ENCODE results near the gene RNASEH1.
"Not testable (repeated sequence)": the region's sequence is repeated elsewhere in the genome, so short reads cannot be mapped to it uniquely, and the experiment has no call there.

RNASEH1 gene

DNA sequence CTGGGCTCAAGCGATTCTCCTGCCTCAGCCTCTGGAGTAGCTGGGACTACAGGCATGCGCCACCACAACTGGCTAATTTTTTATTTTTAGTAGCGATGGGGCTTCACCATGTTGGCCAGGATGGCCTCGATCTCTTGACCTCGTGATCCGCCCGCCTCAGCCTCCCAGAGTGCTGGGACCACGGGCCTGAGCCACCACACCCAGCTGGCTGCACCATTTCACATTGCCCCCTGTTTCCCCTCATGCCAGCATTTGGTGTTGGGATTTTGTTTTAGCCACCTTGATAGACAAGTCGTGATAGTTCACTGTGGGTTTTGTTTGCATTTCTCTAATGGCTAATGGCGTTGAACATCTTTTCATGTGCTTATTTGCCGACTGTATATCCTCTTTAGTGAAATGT, 31.0 kb upstream of the RNASEH1 start:
- no peak for DNase-seq

DNA sequence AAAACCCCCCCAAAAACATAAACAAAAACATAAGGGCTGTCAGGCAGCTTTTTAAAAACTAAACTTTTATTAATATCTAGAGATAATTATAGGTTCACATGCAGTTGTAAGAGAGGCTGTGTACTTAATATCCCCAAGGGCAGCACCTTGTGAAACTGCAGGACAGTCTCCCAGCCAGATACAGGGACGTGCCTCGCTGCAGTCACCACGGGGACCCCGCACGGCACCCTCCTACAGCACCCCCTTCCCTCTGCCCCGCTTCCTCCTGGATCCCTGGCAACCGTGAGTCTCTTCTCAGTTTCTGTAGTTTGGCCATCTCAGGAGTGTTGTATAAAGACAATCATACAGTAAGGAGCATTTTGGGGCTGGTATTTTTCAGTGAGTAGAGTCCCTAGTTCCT, 30.0 kb upstream of the RNASEH1 start:
- no peak for DNase-seq

DNA sequence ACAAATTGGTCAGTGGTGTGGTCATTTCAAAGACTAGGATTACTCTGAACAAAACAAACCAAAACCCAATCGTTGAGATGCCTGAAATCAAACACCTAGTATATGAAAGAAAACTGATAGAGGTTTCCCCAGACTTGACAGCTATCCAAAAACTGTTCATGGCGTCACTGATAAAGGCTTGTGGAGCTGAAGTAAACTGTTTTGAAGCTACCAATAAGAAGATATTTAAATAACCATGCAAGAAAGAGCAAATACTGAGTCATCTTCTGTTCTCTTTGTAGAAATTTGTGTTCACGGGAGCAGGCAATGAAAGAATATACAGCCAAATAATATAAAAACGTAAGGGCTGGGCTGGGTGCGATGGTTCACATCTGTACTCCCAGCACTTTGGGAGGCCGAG, 29.3 kb upstream of the RNASEH1 start:
- DNase-seq: no peak

DNA sequence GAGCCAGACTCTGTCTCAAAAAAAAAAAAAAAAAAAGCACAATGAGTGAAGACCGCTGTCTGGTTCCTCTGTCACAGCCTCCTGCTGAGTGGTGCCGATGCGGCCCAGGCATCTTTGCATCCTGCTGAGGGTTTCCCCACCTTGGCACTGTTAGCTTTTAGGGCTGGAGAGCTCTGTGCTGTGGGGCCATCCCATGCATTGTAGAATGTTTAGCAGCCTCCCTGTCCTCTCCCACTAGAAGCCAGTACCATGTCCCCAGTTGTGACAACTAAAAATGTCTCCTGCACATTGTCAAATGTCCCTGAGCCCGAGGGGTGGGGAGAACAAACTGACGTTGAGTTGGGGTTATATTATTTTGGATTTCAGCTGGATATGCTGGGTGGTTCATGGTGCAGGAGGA, 28.9 kb upstream of the RNASEH1 start:
- DNase-seq: no peak

DNA sequence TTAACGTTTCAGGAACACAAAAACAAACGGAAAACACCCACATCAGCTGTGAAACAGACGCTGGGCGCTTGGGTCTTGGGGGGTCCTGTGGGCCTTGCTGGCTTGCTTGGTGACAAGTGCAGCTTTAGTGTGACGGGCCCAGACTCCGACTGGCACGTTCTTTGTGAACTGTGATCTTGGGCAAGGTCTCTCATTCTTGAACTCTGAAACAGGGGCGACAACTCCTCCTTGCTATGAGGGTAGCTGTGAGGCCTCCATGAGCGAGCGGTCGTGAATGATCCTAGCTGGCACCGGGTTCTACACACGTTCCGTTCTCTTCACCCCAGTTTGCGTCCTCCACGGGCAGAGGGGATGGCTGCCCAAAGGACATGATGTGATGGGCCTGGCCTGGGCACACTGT, 28.1 kb upstream of the RNASEH1 start:
- DNase-seq: no peak

DNA sequence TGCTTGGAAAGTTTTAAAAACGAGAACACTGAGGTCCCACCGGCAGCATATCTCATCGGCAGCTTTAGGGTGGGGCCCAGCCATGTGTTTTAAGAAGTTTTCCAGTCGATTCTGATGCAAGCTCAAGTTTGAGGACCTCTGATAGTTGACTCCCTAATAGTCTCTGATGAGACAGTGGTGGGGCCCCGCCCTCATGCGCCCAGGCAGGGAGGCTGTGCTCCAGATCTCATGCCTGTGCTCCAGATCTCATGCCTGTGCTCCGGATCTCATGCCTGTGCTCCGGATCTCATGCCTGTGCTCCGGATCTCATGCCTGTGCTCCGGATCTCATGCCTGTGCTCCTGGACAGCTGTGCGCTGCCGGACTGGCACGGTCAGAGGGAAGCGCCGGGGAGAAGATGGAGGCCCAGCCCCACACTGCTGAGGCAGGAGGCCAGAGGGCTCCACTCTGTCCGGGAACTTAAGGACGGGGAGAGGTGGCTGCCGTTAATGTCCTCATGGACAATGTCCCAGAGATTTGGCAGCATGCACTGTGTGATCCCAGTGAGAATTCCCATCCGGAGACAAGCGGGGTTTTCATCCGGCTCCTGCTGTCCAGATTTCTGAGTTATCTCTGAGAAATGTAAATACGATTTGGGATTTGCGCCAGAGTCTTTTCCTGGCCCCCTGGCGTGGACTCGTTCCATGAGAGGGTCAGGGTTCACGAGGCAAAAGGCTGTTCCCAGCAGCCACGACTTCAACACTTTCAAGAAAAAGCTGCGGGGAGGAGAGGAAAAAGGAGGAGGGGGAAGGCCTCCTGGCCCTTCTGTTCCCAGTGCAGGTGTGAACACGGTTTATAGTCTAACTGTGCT, 27.4 kb upstream of the RNASEH1 start:
- no peak for DNase-seq

DNA sequence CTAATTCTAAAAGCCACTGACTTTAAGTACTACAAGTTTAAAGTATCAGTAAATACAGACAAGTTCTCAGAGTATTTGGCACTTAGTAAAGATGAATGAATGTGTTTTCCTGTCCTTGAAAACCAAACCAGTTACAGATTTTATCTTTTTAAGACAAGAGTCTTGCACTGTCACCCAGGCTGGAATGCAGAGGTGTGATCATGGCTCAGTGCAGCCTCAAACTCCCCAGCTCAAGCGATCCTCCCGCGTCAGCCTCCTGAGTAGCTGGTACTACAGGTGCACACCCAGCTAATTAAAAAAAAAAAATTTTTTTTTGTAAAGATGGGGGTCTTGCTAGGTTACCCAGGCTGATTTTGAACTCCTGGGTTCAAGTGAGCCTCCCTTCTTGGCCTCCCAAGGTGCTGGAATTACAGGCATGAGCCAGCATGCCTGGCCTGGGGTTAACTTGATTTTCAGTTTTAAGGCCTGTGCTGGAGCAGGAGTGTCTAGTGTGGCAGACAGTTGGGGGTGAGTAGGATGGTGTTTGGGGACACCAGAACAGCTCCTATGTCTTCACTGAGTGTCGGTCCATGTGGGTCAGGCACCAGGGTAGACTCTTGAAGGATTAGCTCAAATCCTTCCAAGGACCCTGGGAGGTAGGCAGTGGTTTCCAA, 26.6 kb upstream of the RNASEH1 start:
- no peak for DNase-seq

DNA sequence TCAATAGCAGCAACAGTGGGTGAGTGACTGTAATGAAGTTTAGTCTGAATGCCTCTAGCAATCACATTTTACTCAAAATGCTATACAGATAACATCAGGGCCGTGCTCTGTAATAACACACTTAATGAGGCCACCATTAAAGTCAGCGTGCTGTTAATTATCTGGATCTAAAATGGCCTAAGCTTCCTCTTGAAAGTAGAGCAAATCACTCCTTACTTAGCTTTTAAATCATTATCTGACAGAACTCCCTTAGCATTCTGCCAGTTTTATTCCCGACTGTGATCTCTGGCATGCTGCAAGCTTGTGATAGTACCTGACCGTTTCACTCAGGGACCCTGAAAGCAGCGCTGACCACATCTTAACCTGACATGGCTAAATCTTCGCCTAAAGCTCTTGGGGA, 25.9 kb upstream of the RNASEH1 start:
- no peak for DNase-seq

DNA sequence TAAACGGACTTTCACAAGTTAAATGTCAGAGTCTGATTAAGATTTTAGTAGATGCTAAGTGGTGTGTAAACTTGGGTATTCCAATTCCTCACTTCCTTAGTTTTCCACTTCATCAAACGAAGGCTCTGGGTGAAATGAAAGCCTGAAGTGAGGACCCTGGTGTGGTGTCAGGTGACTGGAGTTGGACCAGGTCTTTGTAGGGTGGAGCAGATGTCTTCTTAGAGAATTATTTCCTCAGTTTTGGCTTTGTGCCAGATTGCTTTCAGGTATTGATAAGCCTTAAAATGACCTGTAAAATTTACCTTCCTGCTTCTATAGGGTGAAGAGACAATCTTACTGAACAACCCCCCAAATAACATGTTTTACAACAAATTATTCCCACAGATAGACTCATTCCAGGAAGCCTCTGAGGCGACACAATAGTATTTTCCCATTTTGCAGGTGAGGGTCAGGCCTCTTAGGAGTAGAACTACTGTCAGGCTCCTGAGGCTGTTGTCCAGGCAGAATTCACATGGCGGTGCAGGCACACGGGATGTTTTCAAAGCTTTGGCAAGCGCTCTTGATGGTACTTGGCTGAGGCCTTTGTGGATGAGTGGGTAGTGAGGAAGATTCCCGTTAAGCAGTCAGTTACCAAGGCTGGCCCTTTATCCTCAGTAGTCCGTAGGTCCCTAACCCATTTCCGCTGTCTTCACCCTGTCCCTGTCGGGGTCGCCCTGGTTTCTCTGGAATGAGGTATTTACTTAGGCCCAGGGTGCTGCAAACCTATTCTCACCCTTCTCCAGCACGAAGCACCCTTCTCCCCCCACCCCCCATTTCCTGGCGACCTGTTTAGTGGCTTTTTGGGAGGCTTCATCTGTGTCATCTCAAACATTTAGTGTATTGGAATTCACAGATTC, 23.5 kb upstream of the RNASEH1 start:
- DNase-seq: no peak

DNA sequence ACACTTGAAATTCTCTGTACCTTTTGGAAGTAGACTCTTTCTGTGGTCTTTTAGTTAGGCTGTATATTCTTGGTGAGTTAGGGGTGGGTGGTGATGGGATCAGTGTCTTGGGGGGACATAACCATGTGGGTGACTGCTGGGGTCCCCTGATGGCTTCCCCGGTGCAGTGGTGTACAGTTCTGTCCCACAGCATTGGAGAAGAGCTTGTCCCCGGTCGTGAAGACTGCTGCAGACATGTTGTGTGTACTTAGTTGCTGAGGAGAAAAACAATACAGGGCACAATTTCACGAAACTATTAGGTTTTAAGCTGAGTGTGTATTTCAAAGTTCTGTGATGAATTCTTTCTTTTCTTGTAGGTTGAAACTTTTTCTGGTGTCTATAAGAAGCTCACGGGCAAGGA, 22.3 kb upstream of the RNASEH1 start:
- DNase-seq: no peak

DNA sequence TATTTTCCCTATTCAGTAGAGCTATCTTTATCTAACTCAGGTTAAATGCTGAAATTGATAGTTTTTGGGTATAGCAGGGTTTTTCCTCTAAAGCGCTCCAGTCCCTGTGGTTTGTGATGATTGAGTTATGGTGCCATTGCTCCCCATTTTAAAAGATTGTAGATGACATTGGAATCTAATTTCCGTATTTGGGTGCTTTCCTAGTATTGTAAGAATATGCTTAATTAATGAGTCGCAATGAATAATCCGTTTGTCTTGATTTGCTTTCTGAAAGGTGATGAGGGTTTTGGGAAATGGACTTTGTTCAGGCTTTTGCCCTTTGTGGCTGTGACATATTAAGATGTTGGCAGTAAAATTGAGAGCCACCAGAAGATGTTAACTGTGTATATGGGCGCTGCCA, 20.9 kb upstream of the RNASEH1 start:
- no peak for DNase-seq

DNA sequence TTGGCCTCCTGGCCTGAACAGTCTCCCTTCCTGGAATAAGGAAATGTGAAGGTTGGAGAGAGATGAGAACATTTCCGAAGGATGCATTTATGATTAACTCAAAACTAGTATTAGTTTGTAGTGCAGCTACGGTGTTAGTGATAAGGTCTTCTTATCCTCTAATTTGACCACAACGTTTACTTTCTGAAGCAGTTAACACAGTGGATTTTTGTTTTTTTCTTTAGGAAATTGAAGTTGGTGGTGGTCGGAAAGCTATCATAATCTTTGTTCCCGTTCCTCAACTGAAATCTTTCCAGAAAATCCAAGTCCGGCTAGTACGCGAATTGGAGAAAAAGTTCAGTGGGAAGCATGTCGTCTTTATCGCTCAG, 18.1 kb upstream of the RNASEH1 start:
- DNase-seq: not testable (repeated sequence)

DNA sequence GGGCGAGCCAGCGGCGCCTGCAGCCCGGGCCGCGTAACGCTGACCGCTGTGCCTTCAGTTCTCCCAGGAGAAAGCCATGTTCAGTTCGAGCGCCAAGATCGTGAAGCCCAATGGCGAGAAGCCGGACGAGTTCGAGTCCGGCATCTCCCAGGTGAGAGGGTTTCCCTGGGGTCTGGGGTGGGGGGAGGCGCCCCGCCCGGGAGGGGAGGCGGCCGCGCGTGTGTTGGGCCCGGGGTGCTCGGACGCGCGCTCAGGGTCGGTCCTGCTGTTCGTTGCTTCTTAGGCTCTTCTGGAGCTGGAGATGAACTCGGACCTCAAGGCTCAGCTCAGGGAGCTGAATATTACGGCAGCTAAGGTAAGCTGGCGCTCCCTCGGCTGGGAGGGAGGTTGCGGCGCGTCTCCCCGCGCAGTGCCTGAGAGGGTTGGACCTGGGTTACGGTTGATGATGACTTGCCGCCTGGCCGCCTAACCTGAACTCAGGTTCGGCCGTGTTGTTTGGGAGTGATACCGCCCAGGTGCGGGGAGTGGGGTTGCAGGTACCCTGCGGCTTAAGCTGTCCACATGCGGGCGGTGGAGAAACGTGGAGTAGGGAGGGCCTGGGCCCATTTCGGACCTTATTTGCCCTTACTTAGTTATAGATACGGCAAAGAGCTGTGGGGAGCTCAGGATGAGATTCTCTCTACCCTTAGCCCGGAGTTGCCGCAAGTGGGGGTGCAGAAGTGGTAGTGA, 17.6 kb upstream of the RNASEH1 start:
- DNase-seq: peak; percentile 21

DNA sequence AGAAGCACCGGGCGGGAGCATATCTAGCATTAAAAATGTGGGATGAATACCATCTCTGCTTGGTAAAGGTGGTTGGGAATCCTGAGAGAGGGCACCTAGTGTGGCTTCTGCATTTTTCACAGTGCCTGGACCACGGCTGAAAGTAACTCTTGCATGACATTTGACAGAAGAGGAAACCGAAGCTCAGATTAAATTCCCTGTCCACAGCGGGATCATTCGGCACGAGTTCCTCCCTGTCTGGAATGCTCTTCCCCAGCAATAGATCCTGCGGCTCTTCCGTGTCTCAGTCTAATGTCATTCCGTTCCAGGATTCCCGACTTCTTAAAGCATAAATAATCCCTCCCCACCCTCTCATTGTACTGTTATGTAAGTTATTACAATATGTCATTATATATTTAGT, 16.0 kb upstream of the RNASEH1 start:
- DNase-seq: no peak

DNA sequence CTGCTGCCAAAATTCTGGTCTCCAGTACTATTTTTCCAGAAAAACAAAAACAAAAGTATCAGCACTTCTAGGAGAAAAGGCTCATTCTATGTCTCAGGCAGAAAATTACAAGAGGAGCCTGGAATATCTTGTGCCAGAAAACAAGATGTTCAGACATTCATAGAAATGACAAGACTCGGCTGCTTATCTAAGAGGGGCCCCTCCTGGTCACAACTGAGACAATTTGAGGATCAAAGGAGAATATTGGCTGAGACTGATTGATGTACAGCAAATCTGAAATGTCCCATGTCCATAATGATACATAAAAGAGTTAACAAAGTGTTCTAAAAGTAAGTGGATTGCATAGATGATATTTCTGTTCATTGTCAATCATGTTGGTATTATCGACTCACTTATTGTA, 14.5 kb upstream of the RNASEH1 start:
- DNase-seq: no peak

DNA sequence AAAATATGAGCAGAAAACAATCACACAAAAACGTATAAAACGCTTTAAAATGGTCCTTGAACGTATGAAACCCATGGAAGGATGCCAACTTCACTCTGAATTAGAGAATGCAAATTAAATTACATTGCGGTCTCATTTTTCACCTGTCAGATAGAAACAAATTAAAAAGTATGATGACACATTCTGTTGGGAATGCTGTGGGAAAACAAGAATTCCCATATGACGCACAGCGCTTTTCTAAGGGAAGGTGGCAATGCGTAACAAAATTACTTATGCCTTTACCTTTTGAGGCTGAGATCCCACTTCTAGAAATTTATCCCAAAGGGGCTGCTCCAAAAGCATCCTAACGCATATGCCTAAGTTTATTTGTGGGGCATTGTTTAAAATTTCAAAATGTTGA, 13.2 kb upstream of the RNASEH1 start:
- no peak for DNase-seq

DNA sequence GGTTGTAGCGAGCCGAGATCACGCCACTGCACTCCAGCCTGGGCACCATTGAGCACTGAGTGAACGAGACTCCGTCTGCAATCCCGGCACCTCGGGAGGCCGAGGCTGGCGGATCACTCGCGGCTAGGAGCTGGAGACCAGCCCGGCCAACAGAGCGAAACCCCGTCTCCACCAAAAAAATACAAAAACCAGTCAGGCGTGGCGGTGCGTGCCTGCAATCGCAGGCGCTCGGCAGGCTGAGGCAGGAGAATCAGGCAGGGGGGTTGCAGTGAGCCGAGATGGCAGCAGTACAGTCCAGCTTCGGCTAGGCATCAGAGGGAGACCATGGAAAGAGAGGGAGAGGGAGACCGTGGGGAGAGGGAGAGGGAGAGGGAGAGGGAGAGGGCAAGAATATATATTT, 11.5 kb upstream of the RNASEH1 start:
- DNase-seq: not testable (repeated sequence)

DNA sequence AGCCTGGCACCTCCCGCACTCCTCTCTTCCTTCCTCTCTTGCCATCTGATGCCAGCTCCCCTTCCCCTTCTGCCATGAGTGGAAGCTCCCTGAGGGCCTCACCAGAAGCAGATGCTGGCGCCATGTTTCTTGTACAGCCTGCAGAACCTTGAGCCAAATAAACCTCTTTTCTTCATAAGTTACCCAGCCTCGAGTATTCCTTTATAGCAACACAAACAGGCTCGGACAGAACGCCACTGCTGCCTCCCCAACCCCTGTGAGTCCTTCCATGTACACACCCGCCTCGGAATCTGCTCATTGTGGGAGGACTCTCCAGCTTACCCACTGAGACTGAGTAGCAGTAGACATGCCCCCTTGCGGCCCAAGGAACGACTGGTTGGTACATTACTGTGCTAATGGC, 8.7 kb upstream of the RNASEH1 start:
- DNase-seq: no peak

DNA sequence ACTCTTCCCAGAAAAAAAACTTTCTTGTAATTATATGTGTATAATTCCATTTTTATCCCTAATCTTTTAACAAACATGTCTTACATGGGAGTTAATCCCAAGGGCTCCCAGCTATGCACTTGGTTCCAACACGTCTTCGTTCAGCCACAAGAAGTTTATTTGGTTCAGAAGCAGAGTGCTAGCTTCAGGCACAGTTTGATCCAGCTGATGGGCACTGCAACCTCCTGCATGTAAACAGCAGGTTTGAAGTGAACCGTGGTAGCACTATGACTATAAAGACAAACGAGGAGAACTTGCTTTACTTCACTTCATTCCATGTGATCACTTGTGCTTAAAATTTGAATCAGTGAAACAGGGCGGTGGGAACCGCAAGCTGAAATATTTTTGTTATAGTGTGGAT, 7.0 kb upstream of the RNASEH1 start:
- no peak for DNase-seq

DNA sequence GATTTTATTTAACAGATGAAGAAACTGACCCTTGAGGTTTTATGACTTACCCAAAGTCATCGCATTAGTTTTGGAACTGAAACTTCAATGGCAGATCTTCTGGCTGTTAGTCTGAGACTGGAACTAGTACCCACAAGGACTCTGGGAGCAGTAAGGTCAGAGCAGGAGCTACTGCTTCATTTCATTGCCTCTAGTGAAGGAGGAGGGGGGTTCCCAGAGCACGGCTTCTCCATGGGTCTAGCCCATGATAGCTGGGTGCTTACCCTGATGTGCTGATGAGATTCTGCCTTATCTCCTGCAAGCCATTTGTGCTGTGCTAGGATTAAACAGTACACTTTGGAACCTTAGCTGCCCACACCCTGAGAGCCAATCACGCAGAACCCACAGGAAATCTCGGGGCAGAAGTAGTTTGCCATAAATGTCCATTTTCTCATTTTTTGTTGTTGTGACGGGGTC, 5.4 kb upstream of the RNASEH1 start:
- DNase-seq: no peak

DNA sequence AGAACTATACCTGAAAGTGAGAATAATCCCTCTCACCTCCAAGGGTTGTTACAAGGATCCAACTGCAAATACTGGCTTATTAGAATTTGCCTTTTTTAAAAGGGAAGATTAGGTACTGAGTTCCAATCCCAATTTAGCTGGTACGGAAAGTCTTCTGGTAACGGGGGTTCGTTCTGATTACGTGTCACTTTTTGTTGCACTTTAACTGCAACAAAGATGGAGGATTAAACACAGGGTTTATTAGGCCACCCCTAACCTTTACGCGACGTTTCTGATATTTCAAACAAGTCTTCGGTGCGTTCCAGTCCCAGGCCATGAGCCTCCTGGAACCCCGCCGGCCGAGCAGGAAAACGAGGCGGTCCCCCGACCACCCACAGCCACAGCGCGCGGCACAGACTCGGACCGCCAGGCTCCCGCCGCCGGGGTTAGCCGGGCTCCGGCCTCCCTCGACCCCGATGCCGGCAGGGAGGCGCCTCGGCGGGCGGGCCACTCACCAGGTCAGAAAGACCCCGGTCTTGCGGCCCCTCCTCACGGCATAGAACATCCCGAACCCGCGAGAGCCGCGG, 411 bp downstream of the RNASEH1 start:
- DNase-seq: no peak

DNA sequence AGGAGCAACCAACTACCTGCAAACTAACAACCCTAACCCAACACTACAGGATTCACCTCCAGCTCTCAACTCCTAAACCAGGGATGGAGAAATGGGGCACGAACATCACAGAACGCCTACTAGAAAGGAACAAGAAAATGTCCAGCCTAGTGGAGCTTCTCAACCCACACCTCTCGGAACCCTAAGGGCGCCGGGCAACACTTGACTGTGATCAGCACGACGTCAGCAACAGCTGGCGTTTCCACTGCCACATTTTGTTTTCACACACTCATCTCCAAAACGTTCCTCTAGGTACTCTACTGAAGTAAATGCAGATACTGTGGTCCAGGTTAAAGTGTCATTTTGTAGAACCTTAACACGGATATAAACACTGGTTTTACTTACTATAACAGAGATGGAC, 4.2 kb downstream of the RNASEH1 start:
- no peak for DNase-seq

DNA sequence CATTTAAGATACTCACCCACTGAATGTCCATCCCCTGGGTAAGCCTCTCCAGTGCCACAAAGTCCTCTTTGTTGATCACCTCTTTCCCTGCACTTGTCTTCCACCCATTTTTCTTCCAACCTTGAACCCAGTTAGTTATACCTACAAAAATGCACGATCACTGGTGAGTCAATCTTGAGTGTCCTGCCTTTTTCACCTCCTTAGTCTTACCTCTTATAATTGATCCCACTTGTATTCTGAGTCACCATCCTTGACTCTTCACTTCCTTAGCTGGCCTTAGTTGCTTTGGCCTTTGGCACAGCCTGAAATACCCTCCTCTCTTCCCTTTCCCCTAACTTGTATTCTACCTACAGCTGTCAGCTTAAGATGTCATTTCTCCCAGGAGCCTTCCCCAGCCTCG, 10.2 kb downstream of the RNASEH1 start:
- DNase-seq: no peak

Data from CD4-positive, alpha-beta T cell treated with Interleukin-6 for 4 hours (primary cell).